MCF 10A (cell line): ENCODE measurements around the gene DOK5. TPM values are rescaled to one million over a fixed set of nuclear protein-coding genes. Genes with fewer than 3 reads are reported as not detected.

Experiments used
- BruUV-seq: library from RNA; stranded (reverse); fragments of 400-500 nt; replicated peaks from 2 replicates; lab custom pipeline; 2021; lab: Mats Ljungman, UMichigan
- CTCF ChIA-PET: fragments of 300-600 bp; sonication (Branson Sonifier 250); formaldehyde crosslinking; extraction: SDS; loops from one replicate; lab custom pipeline; 2021; ENCODE audit warnings: antibody characterized with exemption, inconsistent platforms; lab: Yijun Ruan, JAX
- POLR2A ChIA-PET: fragments of 300-600, 350-650 bp; sonication (Branson Sonifier 250); formaldehyde crosslinking; extraction: SDS; loops from one replicate; lab custom pipeline; 2020; ENCODE audit warnings: antibody characterized with exemption, inconsistent platforms; lab: Yijun Ruan, JAX
- DNase-seq: peaks from one replicate; pipeline ENCODE4 v3.0.0-alpha.2; 2018; ENCODE audit not compliant: unreplicated experiment
- H3K27ac Mint-ChIP-seq: one replicate; pipeline ENCODE4 v1.8.0; 2022; ENCODE audit warnings: mild to moderate bottlenecking, low read depth, mixed read lengths; ENCODE audit not compliant: unreplicated experiment
- H3K27me3 Mint-ChIP-seq: one replicate; pipeline ENCODE4 v1.8.0; 2022; ENCODE audit warnings: mixed read lengths; ENCODE audit not compliant: insufficient read depth, unreplicated experiment
- H3K36me3 Mint-ChIP-seq: one replicate; pipeline ENCODE4 v1.8.0; 2022; ENCODE audit warnings: mild to moderate bottlenecking, moderate library complexity, mixed read lengths; ENCODE audit not compliant: insufficient read depth, unreplicated experiment
- H3K4me1 Mint-ChIP-seq: one replicate; pipeline ENCODE4 v1.8.0; 2022; ENCODE audit warnings: mixed read lengths; ENCODE audit not compliant: insufficient read depth, unreplicated experiment
- H3K4me3 Mint-ChIP-seq: one replicate; pipeline ENCODE4 v1.8.0; 2022; ENCODE audit warnings: mild to moderate bottlenecking, moderate library complexity, mixed read lengths; ENCODE audit not compliant: unreplicated experiment
- H3K9me3 Mint-ChIP-seq: one replicate; pipeline ENCODE4 v1.8.0; 2022; ENCODE audit warnings: mixed read lengths; ENCODE audit not compliant: unreplicated experiment
- intact Hi-C: fragments of 100-400 bp; cut with micrococcal nuclease; formaldehyde crosslinking; loops from 2 replicates; pipeline ENCODE4 v1.14.1; 2022
- total RNA-seq: library from RNA; stranded (reverse); gene quantifications from 2 replicates; pipeline ENCODE4 v1.2.3, GENCODE V29; 2022
- TF ChIP-seq, protein P1 (sequence below): fragments of 200-600 bp; IDR thresholded peaks from one replicate; pipeline ENCODE4 v1.8.0; 2022; ENCODE audit warnings: antibody characterized with exemption, mild to moderate bottlenecking; ENCODE audit not compliant: unreplicated experiment

Gene DOK5
- total RNA-seq, 1 experiment from 2014 or later: not detected

DNA sequence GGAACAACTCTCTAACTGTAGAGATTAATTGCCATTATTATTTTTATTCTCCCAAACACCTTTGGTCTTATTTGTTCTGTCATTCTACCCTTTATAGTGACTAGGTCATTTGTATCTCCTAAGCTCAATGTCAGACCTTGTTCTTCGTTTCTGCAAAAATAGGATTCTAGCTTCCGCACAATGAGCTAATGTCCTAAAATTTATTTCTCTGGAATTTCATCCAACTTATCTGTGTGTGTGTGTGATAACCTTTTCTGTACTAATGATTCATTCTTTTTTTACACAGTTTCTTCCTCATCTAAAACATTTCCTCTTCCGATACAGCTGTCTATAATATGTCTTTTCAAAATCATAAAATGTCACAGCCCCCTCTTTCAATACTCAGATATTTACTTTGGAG is 84.5 kb downstream of the DOK5 start:
- Mint-ChIP-seq H3K36me3 (no peaks in the 10 kb centered on the region), H3K4me1 (no peaks in the 10 kb centered on the region), H3K27ac (no peak overlapping the region), H3K27me3 (peaks cover 65% of the 10 kb centered on the region), H3K4me3 (no peak overlapping the region), H3K9me3 (no peaks in the 10 kb centered on the region)
- DNase-seq: no peak
- POLR2A ChIA-PET: no interaction called here
- intact Hi-C loops: no loop called here
- BruUV-seq: no TSS peak
- TF ChIP-seq, protein P1, sequence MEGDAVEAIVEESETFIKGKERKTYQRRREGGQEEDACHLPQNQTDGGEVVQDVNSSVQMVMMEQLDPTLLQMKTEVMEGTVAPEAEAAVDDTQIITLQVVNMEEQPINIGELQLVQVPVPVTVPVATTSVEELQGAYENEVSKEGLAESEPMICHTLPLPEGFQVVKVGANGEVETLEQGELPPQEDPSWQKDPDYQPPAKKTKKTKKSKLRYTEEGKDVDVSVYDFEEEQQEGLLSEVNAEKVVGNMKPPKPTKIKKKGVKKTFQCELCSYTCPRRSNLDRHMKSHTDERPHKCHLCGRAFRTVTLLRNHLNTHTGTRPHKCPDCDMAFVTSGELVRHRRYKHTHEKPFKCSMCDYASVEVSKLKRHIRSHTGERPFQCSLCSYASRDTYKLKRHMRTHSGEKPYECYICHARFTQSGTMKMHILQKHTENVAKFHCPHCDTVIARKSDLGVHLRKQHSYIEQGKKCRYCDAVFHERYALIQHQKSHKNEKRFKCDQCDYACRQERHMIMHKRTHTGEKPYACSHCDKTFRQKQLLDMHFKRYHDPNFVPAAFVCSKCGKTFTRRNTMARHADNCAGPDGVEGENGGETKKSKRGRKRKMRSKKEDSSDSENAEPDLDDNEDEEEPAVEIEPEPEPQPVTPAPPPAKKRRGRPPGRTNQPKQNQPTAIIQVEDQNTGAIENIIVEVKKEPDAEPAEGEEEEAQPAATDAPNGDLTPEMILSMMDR: no peak
- CTCF ChIA-PET: interaction anchor here (0.7 to 1.1 kb wide), 2 partner anchors 106 to 170 kb away, joined by 4 read pairs; no protein-coding TSS in a partner anchor

DNA sequence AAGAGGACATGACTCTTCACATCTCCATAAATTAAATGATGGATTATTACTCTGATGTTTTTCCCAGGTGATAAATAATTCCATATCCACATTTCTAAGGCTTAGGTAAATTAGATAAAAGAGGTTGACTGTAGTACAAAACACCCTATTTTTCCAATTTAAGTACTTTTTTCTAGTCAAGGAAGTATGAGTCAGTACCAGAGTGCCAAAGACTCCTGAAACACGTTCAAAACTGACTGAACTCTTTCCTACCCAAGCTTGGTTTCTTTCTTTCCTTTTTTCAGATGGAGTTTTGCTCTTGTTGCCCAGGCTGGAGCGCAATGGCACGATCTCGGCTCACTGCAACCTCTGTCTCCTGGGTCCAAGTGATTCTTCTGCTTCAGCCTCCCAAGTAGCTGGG is 85.0 kb downstream of the DOK5 start:
- TF ChIP-seq, protein P1: no peak
- no peaks in the 10 kb centered on the region for H3K4me1 Mint-ChIP-seq
- H3K27ac Mint-ChIP-seq: no peak overlapping the region
- ChIA-PET POLR2A (no interaction called here), CTCF (interaction anchor here (0.7 to 1.1 kb wide), 2 partner anchors 106 to 170 kb away, joined by 4 read pairs; no protein-coding TSS in a partner anchor)
- no TSS peak for BruUV-seq
- no peak overlapping the region for H3K4me3 Mint-ChIP-seq
- H3K27me3 Mint-ChIP-seq: peaks cover 61% of the 10 kb centered on the region
- intact Hi-C loops: no loop called here
- no peaks in the 10 kb centered on the region for H3K36me3 Mint-ChIP-seq
- DNase-seq: no peak
- no peaks in the 10 kb centered on the region for H3K9me3 Mint-ChIP-seq

DNA sequence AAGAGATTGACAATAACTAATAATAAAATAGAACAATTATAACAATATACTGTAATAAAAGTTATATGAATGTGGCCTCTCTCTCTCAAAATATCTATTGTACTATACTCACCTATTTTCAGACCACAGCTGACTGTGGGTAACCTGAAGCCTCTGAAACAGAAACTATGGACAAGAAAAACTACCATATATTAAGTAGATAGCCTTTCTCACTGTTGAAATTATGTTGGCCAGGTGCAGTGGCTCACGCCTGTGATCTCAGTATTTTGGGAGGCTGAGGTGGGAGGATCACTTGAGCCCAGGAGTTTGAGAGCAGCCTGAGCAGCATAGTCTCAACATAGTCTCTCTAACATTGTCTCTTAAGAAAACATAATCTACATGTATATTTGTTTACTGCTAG is 89.9 kb downstream of the DOK5 start:
- Mint-ChIP-seq H3K36me3 (no peaks in the 10 kb centered on the region), H3K4me3 (no peak overlapping the region), H3K27me3 (peaks cover 12% of the 10 kb centered on the region), H3K4me1 (no peaks in the 10 kb centered on the region), H3K27ac (no peak overlapping the region), H3K9me3 (no peaks in the 10 kb centered on the region)
- no peak for DNase-seq
- intact Hi-C loops: no loop called here
- no TSS peak for BruUV-seq
- POLR2A ChIA-PET: no interaction called here
- CTCF ChIA-PET: interaction anchor here (0.6 to 0.7 kb wide), 2 partner anchors 78 to 720 kb away, joined by 3 read pairs; no protein-coding TSS in a partner anchor
- TF ChIP-seq, protein P1: no peak

DNA sequence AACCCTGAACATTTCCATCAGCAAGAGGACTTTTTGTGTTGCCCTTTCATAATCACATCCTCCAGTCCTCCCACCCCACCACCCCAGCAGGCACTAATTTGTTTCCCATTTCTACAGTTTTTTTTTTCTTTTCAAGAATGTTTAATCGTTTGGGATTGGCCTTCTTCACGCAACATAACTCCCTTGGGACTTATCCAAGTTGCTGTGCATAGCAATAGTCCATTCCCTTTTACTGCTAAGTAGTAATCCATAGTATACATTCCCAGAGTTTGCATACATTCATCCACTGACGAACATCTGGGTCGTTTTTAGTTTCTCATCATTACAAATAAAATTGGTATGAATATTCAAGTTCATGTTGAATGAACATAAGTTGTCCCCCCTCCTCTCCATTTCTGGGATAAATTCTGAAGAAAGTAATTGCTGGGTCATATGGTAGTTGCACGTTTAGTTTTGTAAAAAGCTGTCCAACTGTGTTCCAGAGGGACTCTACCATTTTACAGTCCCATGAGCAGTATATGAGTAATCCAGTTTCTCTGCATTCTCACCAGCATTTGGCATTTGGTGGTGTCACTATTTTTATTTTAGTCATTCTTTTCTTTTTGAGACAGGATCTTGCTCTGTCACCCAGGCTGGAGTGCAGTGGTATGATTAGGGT is 90.8 kb downstream of the DOK5 start:
- ChIA-PET POLR2A (no interaction called here), CTCF (no interaction called here)
- Mint-ChIP-seq H3K4me1 (no peaks in the 10 kb centered on the region), H3K9me3 (no peaks in the 10 kb centered on the region), H3K4me3 (no peak overlapping the region), H3K27ac (no peak overlapping the region), H3K36me3 (no peaks in the 10 kb centered on the region), H3K27me3 (peaks cover 4% of the 10 kb centered on the region)
- intact Hi-C loops: no loop called here
- DNase-seq: no peak
- TF ChIP-seq, protein P1: no peak
- no TSS peak for BruUV-seq
